22Rv1 (cell line): Measurements from ENCODE around the gene MARK1.

Experiments used
- ZFX ChIP-seq: fragments of 450-650 bp; IDR thresholded peaks from 2 replicates; pipeline ENCODE4 v1.6.1; 2017; ENCODE audit warnings: antibody characterized with exemption, borderline replicate concordance
- TF ChIP-seq, protein P1 (sequence below): fragments of 450-650 bp; IDR thresholded peaks from 2 replicates; pipeline ENCODE4 v1.5.1; 2017; ENCODE audit warnings: mild to moderate bottlenecking

GRCh38 chr1:220670365-220670764, 142.4 kb downstream of the MARK1 start:
- TF ChIP-seq, protein P1, sequence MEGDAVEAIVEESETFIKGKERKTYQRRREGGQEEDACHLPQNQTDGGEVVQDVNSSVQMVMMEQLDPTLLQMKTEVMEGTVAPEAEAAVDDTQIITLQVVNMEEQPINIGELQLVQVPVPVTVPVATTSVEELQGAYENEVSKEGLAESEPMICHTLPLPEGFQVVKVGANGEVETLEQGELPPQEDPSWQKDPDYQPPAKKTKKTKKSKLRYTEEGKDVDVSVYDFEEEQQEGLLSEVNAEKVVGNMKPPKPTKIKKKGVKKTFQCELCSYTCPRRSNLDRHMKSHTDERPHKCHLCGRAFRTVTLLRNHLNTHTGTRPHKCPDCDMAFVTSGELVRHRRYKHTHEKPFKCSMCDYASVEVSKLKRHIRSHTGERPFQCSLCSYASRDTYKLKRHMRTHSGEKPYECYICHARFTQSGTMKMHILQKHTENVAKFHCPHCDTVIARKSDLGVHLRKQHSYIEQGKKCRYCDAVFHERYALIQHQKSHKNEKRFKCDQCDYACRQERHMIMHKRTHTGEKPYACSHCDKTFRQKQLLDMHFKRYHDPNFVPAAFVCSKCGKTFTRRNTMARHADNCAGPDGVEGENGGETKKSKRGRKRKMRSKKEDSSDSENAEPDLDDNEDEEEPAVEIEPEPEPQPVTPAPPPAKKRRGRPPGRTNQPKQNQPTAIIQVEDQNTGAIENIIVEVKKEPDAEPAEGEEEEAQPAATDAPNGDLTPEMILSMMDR, result no peak
- TF ChIP-seq ZFX, result no peak
